Fibroblast of skin of right biceps (primary cell): Measurements from ENCODE around the gene HSD17B2.
"Not testable (repeated sequence)": the region's sequence is repeated elsewhere in the genome, so short reads cannot be mapped to it uniquely, and the experiment has no call there.

Experiments used
- DNase-seq: peaks from one replicate; pipeline ENCODE4 v3.0.0-alpha.2; 2013

HSD17B2 gene

GRCh38 chr16:82136956-82137821, 102.1 kb downstream of the HSD17B2 start:
- peak; percentile 11 for DNase-seq

GRCh38 chr16:82137822-82138167, 102.7 kb downstream of the HSD17B2 start:
- DNase-seq: no peak

GRCh38 chr16:82138478-82139285, 103.6 kb downstream of the HSD17B2 start:
- DNase-seq: no peak

- not testable (repeated sequence) for DNase-seq
Measured at GRCh38 chr16:82139286-82139571, 104.2 kb downstream of the HSD17B2 start.

- no peak for DNase-seq
Measured at GRCh38 chr16:82146556-82146955, 111.5 kb downstream of the HSD17B2 start.

GRCh38 chr16:82146957-82147356, 111.9 kb downstream of the HSD17B2 start:
- DNase-seq: no peak

GRCh38 chr16:82147546-82147945, 112.5 kb downstream of the HSD17B2 start:
- DNase-seq: no peak
